CD4-positive, alpha-beta T cell treated with Interferon gamma for 1 hour (primary cell): ENCODE data around the gene PIEZO1.
A peak's percentile ranks its signal among the peaks of the same experiment; 100 is the strongest.
"Not testable (repeated sequence)": the region's sequence is repeated elsewhere in the genome, so short reads cannot be mapped to it uniquely, and the experiment has no call there.

Experiments used
- DNase-seq: peaks from one replicate; pipeline ENCODE4 v3.0.0-alpha.2; 2020

The PIEZO1 gene

DNA sequence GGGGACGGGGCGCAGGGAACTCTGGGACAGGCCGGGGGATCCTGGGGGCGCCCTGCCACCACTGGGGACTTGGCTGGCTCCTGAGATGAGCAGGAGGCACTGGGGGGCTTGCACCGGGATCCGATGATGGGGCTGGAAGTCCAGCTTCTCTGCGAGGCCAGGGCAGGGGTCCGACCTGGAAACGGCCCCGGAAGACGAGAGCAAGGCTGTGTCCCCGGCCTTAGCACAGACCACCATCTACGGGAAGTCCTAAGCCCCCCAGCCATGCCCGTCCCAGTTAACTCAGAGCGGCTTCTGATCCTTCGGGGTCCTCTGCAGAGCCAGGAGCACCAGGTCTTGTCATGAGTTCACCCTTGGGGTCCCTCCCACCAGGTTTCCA, 19.1 kb upstream of the PIEZO1 start:
- no peak for DNase-seq

DNA sequence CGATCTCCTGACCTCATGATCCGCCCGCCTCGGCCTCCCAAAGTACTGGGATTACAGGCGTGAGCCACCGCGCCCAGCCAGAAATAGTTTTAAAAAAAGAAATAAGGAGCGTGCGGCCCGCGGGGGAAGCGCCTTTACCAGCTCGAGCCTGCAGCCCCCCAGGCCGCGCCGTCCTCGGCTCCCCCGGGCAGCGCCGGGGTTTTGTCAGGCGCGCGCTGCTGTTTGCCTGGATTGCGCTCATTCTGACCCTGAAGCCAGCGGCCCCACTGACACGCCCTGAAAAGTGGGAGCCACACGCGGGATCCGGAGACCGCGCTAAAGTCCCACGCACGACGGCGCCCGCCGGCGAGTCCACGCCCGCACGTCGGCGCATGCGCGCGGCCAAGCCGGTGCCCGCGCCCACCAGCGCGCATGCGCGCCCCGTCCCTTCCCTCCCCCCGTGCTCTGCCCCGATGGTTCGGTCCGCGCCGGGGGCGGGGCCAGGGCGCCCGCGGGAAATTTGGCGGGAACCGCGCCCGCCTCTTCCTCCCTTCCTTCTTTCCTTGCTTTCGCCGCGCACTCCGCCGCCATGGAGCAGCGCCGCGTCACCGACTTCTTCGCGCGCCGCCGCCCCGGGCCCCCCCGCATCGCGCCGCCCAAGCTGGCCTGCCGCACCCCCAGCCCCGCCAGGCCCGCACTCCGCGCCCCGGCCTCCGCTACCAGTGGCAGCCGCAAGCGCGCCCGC, 18.4 kb upstream of the PIEZO1 start, which contains the start of gene CDT1:
TSS of gene CDT1 (plus strand) at position 526 of the 724 bp plus-strand sequence. CDS start at position 569, 43 bp downstream.
- peak; percentile 80 for DNase-seq

DNA sequence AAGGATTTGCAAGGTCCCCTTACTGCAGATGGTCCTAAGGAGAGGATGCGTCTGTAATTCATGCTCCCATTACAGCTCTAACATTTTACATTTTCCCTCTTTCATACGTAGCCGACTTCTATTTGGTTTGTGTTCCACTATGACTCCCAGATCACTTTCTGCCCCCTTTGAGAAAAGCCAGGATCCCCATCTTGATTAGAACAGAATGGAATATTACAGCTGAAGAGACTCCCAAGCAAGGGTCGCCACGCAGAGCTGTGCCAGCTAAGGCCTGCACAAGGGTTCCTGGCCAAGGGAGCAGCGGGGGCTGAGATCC, 15.2 kb upstream of the PIEZO1 start:
- DNase-seq: no peak

DNA sequence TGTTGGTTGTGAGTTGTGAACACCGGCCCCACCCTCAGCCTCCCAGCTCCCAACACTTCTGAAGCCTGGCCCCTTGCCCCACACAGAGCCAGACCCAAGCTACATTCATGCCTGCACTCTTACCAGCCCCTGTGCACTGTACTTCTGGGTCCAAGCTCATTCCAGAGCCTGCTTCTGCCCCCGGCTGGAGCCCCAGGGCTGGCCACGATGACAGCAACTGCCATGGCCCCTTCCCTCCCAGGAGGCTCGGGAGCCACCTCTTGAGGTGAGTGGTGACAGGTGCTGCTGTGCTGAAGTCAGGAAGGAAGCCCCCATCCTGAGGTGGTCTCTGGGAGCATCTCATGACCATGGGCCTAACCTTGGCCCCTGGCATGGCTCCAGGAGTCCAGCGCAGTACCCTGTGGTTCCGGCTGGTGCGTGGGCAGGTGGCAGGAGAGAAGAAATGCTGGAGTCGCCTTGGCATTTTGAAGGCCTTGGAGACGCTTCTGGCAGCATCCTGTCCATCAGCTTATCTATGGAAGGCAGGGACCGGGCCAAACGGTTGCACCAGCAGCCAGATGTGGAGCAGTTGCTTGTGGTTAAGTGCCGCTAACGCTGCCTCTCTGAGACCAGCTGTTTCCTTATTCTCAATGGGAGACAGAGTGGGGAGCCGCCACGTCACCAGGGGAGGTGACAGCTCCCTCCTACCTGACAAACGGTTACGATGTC, 14.7 kb upstream of the PIEZO1 start:
- DNase-seq: peak; percentile 44

DNA sequence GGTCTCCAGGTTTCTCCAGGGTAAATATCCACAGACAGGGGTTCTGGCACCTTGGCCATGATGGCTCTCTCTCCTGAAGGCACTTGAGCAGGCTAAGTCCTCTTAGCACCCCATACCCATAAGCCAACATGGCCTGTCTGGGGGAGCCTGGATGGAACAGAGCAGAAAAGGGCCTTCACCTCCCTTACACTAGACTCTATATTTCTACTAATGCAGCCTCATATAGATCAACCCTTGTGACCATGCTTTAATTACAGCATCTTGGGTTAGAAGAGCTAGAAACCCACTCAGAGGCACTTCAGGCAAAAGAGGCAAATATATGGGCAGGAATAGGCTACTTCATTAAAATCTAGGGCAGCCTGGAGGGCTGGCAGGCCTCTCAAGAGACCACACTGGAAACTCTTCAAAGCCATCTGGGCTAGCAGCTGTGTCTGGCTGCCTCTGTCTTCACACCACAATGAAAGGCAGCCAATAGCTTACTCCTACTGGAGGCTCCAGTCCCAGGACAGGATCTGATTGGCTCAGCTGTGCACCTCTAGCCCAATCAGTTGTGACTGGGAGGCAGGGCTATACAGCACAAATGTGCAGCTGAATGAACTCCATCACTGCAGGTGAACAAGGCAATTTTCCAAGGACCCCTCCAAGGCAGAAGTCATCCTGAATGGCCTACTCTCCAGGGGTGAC, 13.9 kb upstream of the PIEZO1 start:
- DNase-seq: no peak

DNA sequence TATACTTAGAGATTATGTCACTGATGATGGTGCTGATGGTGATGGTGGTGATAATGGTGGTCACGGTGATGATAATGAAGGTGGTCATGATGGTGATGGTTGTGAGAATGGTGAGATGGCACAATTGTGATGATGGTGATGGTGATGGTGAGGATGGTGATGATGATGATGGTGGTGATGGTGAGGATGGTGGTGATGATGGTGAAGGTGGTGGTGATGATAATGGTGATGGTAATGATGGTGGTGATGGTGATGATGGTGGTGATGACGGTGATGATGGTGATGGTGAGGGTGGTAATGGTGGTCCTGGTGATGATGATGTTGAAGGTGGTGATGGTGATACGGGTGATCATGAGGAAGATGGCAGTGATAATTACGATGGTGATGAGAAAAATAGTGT, 13.1 kb upstream of the PIEZO1 start:
- no peak for DNase-seq

DNA sequence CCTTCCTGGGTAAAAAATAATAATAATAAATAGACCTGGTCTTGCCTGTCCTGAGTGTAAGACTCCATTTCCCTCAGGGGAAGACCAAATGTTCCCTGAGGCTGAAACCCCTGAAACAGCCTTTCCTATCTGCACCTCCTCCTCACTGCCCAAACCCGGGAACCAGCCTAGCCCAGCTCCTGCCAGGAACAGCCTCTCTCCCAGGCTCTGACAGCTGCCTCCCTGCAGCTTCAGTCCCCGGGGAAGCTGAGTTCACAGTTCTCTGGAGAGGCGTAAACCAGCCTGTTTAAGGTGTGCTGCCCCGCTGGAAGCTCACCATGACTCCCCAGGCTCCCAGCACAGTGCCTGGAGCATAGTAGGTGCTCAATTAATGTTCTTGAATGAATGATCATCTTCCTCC, 11.3 kb upstream of the PIEZO1 start:
- no peak for DNase-seq

DNA sequence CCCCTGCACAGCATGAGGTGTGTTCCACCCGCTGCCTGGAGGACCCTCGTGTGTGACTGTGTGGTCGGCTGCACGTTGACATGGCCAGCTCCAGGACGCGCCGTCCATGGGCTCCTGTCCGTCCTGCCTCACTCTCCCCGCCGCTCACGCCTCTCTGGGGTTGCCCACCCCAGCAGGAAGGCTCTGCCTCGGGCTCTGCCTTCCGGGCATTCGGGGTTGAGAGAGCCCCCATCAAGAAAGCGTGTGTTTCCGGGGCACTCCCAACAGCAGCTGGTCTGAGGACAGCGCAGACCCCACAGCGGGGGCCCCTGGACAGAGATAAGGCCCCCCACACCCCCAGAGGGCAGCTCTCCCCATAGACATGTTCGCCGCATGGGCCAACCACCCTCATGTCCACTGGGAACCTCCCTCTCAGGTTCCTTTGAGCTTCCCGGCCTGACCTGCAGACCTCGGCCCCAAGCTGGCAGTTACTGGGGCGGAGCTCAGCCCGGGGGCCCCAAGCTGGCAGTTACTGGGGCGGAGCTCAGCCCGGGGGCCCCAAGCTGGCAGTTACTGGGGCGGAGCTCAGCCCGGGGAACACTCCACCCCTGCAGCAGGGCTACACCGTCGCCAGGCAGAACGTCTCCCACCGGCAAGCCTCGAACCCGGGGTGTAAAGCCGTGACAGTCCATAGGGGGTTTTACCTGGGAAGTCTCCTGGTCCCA, 8.4 kb upstream of the PIEZO1 start:
- DNase-seq: no peak

DNA sequence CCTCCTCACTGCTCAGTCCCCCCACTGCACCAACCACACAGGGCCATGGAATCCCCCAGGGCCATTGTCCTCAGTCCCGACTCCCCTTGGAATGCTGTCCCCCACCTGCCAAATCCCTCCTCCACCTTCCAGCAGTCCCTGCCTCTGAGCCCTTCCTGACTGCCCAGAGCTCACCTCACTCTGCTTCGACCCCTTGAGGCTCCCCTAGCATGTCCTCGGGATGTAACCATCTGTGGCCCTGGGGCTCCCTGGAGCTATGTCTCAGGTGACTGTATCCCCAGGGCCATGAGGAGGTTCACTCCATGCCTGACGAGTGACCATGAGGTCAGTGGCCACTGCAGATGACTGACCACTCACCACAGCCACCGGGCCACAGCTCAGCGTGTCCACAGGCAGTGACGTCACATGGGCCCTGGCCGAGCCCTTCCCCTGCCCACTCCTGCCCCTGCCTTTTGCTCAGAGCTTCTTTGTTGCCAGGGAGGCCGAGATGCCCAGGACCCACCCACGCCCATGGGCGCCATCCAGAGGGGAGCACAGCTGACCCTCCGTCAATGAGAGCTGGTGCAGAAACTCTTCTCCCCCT, 7.7 kb upstream of the PIEZO1 start:
- DNase-seq: no peak

DNA sequence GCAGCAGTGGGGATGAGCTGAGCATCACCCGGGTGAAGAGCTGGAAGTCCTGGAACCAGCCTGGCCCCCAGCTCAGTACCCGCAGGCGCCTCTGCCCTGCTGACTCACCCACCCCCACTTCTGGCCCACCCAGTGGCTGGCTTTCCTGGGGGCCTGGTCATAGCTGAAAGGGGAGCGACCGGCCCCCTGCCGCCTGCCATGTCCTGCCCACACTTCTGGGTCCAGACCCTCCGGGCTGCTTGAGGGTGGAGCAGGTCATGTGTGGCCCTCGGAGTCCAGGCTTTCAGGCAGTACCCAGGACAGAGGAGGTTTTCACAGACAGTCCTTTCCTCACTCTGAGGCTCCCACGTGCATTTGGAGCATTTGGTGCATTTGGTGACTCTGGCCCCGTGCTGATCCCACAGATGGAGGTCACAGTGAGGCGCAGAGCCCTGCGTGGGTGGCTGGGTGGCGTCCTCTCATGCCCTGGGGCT, 7.1 kb upstream of the PIEZO1 start:
- DNase-seq: no peak

DNA sequence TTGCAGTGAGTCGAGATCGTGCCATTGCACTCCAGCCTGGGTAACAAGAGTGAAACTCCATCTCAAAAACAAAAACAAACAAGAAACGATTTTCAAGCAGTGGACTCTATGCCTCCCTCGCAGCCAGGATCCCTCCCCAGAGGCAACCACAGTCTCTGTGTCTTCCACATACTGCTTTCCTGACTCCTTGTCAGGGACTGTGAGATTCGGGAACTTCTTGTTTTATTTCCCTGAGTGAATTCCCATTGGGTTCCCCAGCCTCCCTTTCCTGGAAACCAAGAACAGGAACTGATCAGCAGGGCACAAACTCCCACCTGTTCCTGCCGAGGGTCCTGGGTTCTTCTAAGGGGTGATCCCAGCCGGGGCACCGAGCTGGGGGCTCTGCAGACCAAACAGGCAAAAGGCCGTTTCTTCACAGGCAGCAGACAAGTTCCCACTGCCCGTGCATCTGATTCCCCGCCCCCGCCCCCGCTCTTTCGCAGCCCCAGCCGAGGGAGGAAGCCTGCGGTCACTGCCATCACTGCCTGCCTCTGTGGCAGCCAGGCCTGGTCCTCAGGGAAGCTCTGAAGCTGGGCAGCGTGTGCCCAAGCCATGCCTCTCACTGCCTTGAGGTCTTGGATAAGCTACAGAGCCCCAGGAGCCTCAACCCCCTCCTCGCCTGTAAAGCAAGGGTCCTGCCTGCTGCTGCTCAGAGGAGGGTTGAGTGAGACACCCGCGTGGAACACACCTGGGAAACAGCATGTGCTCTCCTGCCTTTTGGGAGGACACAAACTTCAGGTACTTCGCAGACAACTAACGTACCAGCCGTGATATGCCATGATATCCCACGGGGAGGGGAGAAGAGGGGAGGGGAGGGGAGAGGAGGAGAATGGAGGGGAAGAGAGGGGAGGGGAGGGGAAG, 5.5 kb upstream of the PIEZO1 start:
- DNase-seq: peak; percentile 61

DNA sequence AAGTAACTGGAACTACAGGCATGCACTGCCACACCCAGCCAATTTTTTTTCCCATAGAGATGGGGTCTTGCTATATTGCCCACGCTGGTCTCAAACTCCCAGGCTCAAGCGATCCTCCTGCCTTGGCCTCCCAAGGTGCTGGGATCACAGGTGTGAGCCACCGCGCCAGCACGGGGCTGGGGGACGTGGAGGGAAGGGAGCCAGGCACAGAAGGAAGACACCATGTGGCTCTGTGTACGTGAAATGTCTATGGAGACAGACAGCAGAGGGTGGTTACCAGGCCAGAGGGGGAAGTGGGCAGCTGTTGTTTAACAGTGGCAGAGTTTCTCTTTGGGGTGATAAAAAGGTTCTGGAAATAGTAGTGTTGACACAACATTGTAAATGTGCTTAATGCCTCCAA, 4.6 kb upstream of the PIEZO1 start:
- peak; percentile 22 for DNase-seq

DNA sequence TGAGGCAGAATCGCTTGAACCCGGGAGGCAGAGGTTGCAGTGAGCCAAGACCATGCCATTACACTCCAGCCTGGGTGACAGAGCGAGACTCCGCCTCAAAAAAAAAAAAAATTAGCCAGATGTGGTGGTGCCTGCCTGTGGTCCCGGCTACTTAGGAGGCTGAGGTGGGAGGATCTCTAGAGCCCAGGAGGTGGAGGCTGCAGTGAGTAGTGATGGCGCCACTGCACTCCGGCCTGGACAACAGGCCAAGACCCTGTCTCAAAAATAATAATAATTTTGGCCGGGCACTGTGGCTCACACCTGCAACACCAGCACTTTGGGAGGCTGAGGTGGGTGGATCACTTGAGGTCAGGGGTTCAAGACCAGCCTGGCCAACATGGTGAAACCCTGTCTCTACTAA, 3.7 kb upstream of the PIEZO1 start:
- not testable (repeated sequence) for DNase-seq

DNA sequence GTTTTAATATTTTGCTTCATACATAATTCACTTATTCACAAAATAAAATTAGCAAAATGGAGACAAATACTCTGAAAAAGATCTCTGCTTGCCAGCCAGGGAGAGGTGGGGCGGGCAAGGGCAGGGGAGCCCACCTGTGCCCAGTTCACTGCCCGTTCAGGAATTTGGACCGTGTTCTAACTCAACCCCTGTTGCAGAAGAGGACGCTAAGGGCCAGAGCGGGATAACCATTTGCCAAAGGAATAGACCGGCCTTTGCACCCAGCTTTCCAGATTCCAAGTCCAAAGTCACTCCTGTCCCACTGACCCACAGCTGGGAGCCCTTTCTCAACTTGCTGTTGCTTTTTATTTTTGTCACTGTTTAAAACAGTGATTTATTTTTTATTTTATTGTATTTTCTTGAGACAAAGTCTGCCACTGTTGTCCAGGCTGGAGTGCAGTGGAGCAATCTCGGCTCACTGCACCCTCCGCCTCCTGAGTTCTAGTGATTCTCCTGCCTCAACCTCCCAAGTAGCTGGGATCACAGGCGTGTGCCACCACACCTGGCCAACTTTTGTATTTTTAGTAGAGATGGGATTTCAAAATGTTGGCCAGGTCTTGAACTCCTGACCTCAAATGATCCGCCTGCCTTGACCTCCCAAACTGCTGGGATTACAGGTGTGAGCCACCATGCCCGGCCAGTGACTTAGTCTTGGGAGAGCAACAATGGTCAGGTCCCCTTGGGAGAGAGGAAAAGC, 2.7 kb upstream of the PIEZO1 start:
- no peak for DNase-seq

DNA sequence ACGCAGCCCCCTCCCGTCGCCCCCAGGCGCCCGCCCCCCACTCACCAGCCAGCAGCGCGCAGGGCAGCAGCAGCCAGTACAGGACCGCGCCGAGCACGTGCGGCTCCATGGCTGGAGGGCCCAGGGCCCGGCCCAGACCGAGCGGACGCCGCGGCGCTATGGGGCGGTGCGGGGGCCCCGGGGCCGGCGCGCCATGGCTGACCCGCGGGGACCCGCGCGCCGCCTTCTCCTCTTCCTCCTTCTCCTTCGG, 239 bp downstream of the PIEZO1 start:
- DNase-seq: no peak

DNA sequence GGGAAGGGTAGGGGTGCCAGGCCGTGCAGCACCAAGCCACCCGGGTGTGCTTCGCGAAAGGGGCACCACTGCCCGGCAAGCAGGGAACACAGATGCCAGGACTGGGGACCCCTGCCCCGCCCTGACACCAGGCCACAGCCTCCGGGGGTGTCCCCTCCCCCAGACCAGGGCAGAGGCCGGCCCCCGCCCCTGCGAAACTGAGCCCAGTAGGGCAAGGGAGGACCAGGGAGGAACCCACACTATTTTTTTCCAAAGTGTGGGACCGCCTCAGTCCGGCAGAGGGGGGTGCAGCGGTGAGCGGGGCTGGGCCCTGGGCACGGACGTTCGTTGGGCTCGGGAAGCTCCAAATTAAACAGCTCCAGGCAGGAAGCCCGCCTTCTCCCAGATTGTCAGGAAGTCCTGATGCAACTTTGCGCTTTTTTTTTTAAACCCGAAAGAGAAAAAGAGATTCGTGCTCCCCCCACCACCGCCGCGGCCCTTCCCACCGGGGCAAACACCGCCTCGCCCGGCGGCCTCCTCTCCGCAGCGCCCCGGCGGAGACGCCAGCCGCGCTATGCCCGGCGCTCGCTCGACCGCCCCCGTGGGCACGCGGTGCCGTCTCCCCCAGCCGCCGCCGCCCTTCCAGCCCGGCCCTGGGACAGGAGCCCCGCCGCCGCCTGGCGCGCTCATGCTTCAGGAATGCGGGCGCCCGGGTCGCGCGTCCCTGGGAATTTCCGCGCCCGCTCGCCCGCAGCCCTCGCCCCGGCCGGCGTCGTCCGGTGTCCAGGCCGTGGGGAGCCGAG, 755 bp downstream of the PIEZO1 start:
- DNase-seq: peak; percentile 30

DNA sequence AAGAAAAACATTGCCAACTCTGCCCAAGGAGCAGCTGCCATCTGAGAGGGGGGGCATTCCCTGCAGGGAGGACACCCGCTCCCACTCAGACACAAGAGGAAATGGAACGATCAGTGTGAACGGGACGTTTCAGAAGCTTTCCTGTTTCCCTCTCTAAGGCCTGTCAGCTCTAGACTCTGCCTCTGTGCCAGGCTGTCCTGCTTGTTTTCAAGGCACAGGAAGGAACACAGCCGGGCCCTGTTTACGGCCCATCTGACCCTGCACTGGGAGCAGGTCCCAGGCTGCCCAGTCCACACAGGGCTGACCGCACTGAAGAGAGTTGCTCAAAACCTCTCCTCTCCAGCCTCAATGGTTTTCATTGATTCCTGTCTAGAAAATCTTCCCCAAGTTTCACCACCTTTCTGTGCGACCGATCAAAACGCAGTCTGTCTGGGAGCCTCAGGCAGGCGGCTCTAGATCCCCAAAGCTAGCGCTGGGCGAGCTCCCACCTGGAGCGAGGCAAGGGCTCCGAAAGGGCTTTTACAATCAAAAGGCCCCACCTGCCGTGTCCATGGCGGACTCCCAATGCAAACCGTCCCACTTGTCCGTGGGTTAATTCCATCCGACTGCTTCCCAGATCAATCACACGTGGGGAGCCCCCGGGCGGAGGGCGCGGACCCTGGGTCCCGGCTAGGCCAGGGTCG, 1.5 kb downstream of the PIEZO1 start:
- DNase-seq: no peak

DNA sequence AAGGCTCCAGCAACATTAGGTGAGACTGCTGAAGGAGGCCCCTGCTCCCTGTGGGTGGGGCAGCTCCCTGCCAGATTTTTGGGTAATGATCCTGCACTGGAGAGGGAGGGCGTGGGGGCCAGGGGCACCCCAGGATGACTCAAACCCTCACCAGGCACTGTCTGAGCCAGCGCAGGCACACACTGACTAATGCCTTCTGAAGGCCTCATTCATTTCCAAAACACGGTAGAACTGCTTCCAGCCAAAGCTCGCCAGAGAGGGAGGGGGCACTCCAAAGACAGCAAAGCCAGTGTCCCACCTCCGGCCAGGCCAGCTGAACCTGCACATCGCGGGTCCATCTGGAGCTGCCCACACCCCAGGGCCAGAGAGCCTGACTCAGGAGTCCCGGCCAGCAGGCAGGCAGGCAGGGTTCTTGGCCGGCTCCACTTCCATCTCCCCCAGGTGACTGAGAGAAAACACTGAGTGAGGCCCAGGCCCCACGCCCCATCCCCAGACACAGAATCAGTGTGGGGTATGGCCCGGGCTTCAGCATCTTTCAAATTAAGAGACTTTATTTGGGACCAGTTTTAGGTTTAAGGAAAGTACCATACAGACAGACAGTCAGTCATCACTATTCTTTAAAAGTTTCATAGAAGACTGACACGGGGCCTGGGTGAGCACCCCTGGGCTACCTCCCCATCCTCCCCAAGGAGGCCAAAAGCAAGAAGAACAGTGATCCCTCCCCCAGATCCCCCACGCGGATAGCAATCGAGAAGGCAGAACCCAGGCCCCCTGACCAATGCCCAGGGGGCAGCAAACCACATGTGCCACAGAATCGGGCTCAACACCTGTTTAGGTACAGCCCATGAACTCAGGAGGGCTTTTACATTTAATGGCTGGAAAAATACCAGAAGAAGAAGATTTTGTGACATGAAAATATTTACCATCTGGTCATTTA, 2.3 kb downstream of the PIEZO1 start:
- peak; percentile 28 for DNase-seq
